Fibroblast of skin of right biceps (primary cell): ENCODE measurements around the gene IL17D.

Experiments
- DNase-seq: peaks from one replicate; pipeline ENCODE4 v3.0.0-alpha.2; 2013

Gene IL17D

DNA sequence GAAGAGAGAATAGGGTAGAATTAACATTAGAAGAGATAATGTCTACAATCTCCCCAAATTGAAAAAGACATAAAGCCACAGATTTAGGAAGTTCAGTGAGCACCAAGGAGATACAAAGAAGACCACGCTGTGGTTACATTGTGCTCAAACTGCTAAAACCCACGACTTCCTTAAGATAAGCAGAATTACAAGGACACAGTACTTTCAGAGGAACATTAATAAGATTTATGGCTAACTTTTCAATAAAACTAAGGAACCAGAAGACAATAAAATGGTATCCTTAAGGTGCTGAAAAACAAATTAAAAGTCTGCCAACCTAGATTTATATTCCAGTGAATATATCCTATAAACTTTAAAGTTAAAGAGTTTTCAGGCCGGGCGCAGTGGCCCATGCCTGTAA lies 7.4 kb upstream of the IL17D start:
- no peak for DNase-seq

DNA sequence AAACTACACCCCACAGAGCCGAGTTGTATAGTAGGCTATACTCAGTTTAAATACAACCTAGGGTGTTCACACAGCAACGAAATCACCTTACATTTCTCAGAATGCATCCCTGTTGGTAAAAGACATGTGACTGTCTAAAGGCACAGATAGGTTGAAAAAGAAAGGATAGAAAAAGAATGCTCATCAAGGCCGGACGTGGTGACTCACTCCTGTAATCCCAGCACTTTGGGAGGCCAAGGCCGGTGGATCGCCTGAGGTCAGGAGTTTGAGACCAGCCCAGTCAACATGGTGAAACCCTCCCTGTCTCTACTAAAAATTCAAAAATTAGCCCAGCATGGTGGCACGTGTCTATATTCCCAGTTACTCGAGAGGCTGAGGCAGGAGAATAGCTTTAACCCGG lies 3.8 kb upstream of the IL17D start:
- no peak for DNase-seq

GRCh38 chr13:20700288-20700687 lies 3.2 kb upstream of the IL17D start:
- DNase-seq, result no peak

DNA sequence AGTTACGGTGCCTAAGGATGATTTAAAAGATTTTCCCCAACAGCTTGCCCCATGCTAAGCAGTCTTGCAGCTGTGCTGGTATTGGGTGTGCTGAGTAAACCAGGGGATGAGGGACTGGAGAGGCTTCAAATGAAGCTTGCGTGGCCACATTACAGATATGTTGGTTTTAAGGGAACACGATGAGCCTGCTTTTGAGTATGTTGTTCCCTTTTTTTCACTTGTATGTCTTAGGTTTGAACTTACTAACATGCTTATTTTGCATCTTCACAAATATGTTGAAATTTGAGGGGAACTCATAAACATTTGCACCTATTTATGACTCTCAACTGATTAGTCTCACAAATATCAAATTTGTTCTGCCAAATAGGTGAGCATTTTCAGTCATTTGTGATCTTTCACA lies 2.0 kb upstream of the IL17D start:
- DNase-seq, result no peak

- DNase-seq, result no peak
Observed at GRCh38 chr13:20702530-20702914, 977 bp upstream of the IL17D start.

DNA sequence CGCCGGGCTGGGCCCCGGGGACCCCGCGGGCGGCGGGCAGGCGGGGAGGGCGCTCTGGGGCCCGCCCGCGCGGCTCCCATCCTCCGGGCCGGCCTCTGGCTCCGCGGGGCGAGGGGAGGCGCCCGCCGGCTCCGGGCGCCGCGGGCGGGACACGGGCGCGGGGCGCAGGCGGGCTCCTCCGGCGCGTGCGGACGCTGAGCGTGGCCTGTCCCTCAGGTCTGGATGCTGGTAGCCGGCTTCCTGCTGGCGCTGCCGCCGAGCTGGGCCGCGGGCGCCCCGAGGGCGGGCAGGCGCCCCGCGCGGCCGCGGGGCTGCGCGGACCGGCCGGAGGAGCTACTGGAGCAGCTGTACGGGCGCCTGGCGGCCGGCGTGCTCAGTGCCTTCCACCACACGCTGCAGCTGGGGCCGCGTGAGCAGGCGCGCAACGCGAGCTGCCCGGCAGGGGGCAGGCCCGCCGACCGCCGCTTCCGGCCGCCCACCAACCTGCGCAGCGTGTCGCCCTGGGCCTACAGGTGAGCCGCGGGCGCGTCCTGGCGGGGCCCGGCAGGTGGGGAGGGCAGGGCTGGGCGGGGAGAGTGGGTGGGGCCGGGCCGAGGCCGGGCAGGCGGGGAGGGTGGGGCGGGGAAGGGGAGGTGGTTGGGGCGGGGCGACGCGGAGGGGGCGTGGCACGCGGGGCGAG lies 420 bp downstream of the IL17D start:
- DNase-seq, result peak; percentile 74

DNA sequence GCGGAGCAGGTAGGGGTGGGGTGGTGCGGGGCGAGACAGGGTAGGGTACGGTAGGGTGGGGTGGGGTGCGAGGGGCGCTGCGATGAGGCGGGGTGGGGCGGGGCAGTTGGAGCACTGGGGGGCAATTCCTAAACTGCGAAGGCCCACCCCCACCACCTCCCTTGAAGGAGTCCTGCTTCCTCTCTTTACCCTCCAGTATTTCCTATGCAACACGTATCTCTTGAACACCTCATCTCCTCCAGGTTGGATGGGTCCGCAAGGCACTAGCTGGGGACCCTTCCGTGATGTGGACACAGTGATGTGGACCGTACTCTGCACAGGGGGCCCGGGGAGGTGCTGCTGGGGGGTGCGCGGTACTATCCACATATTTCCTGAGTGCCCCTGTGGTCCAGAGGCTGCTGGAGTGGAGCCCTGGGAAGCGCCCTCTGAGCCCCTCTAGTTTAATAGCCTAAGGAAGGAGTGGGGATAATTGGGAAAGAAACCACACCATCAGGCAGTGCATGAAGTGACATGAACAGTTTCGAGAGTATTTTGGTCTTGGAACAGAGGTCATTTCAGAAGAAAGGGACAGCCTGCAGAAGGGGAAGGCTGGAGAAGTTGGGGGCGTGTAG lies 1.1 kb downstream of the IL17D start:
- no peak for DNase-seq

- no peak for DNase-seq
Observed at GRCh38 chr13:20706661-20707060, 3.2 kb downstream of the IL17D start.

- DNase-seq, result no peak
Observed at GRCh38 chr13:20708216-20708615, 4.7 kb downstream of the IL17D start.

DNA sequence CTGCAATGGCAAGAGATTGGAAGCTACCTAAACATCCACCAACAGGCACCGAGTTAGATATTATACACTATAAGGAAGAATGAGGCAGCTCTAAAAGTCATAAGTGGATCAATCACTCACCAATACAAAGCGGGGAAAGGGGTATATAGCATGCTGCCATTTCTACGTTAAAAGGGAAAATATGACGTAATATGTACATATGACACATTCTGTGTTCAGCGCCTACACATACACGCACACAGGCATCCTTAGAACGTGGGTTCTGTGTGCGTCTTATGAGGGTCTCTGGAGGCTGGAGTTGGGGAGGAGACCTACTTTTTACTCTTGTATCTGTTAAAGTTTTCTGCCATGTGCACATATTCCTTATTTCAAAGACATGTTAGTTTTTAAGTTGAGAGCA lies 5.9 kb downstream of the IL17D start:
- DNase-seq, result no peak

- no peak for DNase-seq
Observed at GRCh38 chr13:20709782-20710181, 6.3 kb downstream of the IL17D start.

GRCh38 chr13:20711301-20712044 lies 8.0 kb downstream of the IL17D start:
- DNase-seq, result peak; percentile 30

DNA sequence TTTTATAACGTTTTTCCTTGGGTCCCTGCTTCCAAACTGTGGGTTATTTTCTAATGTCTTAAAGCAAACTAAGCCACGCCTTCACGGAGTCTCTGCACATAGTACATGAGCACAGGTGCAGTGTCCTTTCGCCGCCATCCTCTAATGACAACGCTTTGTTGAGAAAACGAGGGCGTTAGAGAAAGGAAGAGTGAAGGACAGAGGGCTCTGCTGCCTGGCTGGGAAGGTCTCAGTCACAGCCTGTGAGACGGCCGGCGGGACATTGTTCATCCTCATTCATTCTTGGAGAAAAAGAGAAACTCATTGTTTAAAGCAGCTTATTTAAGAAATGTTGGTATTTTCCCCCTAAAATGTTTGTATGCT lies 9.5 kb downstream of the IL17D start:
- DNase-seq, result no peak

DNA sequence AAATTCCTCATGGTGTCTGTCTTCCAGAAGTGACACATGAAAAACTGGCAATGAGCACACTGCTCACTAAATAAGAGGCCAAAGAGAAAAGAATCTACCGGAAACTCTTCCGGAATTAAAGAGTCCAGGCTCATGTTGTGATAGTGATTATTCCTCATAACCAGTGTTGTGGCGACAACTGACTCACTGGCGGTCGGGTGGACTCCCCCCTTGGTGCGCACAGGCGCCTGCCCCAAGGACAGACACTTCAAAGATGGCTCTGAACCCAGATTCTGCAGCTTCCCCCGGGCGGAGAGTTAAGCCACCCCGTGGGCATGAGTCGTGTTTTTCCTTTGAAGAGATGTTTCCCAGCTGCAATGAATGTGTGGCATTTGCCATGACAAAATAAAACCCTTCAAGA lies 10.3 kb downstream of the IL17D start:
- peak; percentile 80 for DNase-seq

- peak; percentile 25 for DNase-seq
Observed at GRCh38 chr13:20714161-20714560, 10.7 kb downstream of the IL17D start.

GRCh38 chr13:20714563-20715329 lies 11.2 kb downstream of the IL17D start:
- peak; percentile 81 for DNase-seq

- no peak for DNase-seq
Observed at GRCh38 chr13:20715330-20715712, 11.8 kb downstream of the IL17D start.

DNA sequence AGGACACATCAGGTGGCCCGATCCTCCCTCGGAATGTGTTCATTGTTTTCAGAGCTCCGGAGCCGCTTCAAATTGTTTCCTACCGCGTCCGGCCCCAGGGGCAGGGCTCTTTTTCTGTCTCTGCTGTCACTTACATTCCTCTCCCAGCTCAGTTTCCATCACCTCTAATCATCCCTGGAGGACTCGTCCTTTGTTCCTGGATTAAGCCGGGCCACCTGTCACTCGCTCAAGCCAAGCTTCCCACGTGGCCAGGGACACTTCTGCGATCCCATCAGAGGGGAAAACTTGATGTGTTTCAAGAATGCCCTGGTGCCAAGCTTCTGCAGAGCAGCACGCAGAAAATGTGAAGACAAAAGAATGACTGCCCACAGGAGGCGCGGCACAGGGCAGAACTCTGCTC lies 13.5 kb downstream of the IL17D start:
- DNase-seq, result no peak

DNA sequence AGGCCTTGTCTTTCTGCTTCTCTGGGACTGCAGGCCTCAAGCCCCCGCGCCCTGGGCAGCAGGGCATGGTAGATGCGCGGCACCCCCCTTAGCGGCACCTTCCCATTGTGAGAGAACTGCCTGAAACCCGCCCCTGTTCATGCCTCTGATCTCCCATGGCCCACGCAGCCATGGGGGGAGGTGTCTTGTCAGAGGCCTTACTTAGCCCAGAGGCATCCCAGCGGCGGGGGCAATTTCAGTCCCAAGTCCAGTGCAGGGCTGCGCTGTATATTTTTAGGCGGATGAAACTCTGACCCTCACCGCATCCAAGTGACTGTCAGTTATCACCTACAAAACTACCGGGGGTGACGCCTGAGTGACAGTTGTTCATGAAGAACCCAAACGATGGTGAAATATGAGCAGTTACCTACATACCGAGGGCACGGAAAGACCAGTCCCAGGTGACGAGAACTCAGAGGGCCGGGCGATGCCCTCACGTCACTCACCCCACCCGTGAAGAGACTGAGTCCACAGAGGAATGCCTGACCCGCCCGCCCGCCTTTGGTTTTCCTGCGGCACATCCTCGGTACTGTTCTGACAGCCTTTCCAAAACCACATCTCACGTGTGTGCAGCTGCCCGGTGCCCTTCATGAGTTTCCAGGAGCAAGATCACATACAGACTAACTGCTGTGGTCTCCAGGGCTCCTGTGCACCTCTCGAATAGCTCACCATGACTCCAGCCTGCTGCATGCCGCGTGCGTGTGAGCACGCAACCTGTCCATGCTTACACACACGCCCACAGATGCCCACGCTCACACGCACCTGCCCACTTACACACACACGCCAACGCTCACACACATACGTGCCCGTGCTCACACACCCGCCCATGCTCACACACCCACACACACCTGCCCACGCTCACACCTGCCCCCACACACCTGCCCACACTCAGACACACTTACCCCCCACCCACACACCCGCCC lies 14.4 kb downstream of the IL17D start:
- no peak for DNase-seq

DNA sequence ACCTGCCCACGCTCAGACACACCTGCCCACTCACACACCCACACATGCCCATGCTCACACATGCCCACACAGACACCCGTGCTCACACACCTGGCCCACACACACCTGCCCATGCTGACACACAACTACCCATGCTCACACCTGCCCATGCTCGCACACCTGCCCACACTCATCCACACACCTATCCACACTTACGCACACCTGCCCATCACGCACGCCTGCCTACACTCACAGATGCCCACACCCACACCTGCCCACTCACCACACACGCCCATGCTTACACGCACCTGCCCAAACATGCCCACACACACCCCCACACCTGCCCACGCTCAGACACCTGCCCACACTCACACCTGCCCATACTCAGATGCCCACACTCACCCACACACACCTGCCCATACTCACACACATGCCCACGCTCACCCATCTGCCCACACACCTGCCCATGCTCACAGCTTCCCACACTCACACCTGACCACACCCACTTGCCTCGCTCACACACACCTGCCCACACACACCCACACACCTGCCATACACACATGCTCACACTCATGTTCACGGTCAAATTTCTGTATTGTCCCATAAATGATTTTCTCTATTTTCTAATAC lies 15.6 kb downstream of the IL17D start:
- no peak for DNase-seq

DNA sequence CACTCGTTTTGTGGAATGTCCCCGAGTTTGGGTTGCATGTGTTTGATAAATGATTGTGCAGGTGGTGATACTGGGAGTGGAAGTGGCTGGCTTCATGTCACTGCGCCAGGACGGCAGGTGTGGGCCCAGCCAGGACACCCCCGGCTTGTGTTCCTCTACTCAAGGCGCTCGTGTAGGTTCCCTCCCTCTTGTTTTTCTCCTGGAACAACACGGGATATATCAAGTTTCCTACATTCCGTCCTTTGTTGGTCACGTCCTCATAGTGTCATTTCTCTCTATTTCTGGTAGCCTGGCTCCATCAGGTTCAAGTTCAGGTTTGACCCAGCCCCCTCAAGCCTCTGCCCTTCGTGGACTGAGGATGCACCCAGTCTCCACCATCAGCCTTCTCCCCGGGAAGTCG lies 16.3 kb downstream of the IL17D start:
- DNase-seq, result no peak

DNA sequence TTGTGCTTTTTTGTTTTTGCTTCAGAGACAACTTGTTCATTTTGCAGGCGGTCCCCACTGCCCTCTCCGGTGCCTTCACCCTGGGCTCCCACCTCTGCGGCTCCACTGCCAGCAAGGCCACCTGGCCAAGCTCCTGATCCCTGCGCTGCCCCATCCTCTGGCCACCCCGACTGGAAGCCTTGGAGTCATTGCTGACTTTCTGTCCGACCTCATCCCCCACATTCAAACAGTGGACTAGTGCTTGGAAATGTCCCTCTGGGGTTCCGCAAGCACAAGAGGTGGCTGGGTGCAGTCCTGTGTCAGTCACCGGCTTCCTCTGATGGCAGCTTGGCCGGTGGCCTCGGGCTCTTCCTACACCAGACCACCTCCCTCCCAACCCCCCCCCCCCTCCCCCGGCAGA lies 17.0 kb downstream of the IL17D start:
- DNase-seq, result no peak
